Measurements from ENCODE around the gene PSME2. TPM values are rescaled to one million over a fixed set of nuclear protein-coding genes. Genes with fewer than 3 reads are reported as not detected.
A peak's percentile ranks its signal among the peaks of the same experiment; 100 is the strongest.

The PSME2 gene
- total and polyA plus RNA-seq, 2 of the 13 experiments (the other 11 are each of a cell fraction or from before 2014, with no cell fraction given) = 332 to 716 TPM

GRCh38 chr14:24138396-24139271 is 7.8 kb downstream of the PSME2 start (continued):
- TF ChIP-seq HOXA3 (CRISPR knock-in tag; IDR thresholded peaks at IDR 0.05) (no peak), BHLHE40 (IDR thresholded peaks at IDR 0.05; ENCODE audit: low read length) (no peak), BCL6 (CRISPR knock-in tag; IDR thresholded peaks at IDR 0.05) (no peak), AKNA (CRISPR knock-in tag; IDR thresholded peaks at IDR 0.05; ENCODE audit: borderline replicate concordance) (no peak), SSRP1 (CRISPR knock-in tag; IDR thresholded peaks at IDR 0.05) (peak; percentile 21; the same call in 1 of the 2 replicates), ZNF256 (CRISPR knock-in tag; conservative IDR thresholded peaks at IDR 0.05) (no peak), ZNF34 (CRISPR knock-in tag; IDR thresholded peaks at IDR 0.05; ENCODE audit: borderline replicate concordance) (no peak), ZNF660 (CRISPR knock-in tag; IDR thresholded peaks at IDR 0.05; ENCODE audit: borderline replicate concordance, low read depth) (no peak), ZSCAN25 (CRISPR knock-in tag; IDR thresholded peaks at IDR 0.05) (peak; percentile 82), ZBTB7A (CRISPR knock-in tag; IDR thresholded peaks at IDR 0.05) (no peak), GATA4 (IDR thresholded peaks at IDR 0.05; ENCODE audit: borderline replicate concordance, low read depth) (no peak), ZNF512 (CRISPR knock-in tag; IDR thresholded peaks at IDR 0.05) (no peak), ZNF619 (CRISPR knock-in tag; IDR thresholded peaks at IDR 0.05) (no peak), ZNF605 (CRISPR knock-in tag; IDR thresholded peaks at IDR 0.05) (no peak), ARHGAP35 (CRISPR knock-in tag; IDR thresholded peaks at IDR 0.05; ENCODE audit: borderline replicate concordance) (0 out of 2 replicates have a peak, but pooled peaks have one; percentile 36), ZNF264 (CRISPR knock-in tag; IDR thresholded peaks at IDR 0.05) (no peak)
- TF ChIP-seq, protein P1, sequence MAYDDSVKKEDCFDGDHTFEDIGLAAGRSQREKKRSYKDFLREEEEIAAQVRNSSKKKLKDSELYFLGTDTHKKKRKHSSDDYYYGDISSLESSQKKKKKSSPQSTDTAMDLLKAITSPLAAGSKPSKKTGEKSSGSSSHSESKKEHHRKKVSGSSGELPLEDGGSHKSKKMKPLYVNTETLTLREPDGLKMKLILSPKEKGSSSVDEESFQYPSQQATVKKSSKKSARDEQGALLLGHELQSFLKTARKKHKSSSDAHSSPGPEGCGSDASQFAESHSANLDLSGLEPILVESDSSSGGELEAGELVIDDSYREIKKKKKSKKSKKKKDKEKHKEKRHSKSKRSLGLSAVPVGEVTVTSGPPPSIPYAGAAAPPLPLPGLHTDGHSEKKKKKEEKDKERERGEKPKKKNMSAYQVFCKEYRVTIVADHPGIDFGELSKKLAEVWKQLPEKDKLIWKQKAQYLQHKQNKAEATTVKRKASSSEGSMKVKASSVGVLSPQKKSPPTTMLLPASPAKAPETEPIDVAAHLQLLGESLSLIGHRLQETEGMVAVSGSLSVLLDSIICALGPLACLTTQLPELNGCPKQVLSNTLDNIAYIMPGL (CRISPR knock-in tag; IDR thresholded peaks at IDR 0.05; ENCODE audit: borderline replicate concordance in 1 of 2, low read depth in 1 of 2) = 0 out of 4 replicates have a peak, but pooled peaks of 1 of the 2 experiments have one; percentile 18
- TF ChIP-seq, protein P2, sequence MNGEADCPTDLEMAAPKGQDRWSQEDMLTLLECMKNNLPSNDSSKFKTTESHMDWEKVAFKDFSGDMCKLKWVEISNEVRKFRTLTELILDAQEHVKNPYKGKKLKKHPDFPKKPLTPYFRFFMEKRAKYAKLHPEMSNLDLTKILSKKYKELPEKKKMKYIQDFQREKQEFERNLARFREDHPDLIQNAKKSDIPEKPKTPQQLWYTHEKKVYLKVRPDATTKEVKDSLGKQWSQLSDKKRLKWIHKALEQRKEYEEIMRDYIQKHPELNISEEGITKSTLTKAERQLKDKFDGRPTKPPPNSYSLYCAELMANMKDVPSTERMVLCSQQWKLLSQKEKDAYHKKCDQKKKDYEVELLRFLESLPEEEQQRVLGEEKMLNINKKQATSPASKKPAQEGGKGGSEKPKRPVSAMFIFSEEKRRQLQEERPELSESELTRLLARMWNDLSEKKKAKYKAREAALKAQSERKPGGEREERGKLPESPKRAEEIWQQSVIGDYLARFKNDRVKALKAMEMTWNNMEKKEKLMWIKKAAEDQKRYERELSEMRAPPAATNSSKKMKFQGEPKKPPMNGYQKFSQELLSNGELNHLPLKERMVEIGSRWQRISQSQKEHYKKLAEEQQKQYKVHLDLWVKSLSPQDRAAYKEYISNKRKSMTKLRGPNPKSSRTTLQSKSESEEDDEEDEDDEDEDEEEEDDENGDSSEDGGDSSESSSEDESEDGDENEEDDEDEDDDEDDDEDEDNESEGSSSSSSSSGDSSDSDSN (CRISPR knock-in tag; IDR thresholded peaks at IDR 0.05) = peak; percentile 29; the same call in 1 of the 2 replicates
